Ectodermal cell (in vitro differentiated cells): ENCODE measurements around the gene FAHD1. TPM values are rescaled to one million over a fixed set of nuclear protein-coding genes. Genes with fewer than 3 reads are reported as not detected.

Experiments
- H3K27ac ChIP-seq: 2 replicates; pipeline ENCODE4 v1.7.0; 2013; ENCODE audit warnings: mild to moderate bottlenecking, low read depth, low read length; ENCODE audit not compliant: insufficient read depth, poor library complexity, severe bottlenecking
- H3K27me3 ChIP-seq: 2 replicates; pipeline ENCODE4 v1.7.0; 2013; ENCODE audit warnings: mild to moderate bottlenecking, low read length; ENCODE audit not compliant: insufficient read depth, control insufficient read depth, poor library complexity, severe bottlenecking
- H3K36me3 ChIP-seq: one replicate; pipeline ENCODE4 v1.7.0; 2013; ENCODE audit warnings: low read length; ENCODE audit not compliant: control insufficient read depth, insufficient read depth
- H3K4me1 ChIP-seq: one replicate; pipeline ENCODE4 v1.7.0; 2013; ENCODE audit warnings: low read length; ENCODE audit not compliant: control insufficient read depth, insufficient read depth
- H3K4me3 ChIP-seq: 2 replicates; pipeline ENCODE4 v1.7.0; 2013; ENCODE audit warnings: low read depth, low read length, control low read depth; ENCODE audit not compliant: insufficient read depth
- H3K9me3 ChIP-seq: 2 replicates; pipeline ENCODE4 v1.7.0; 2013; ENCODE audit warnings: mild to moderate bottlenecking, low read length, moderate library complexity; ENCODE audit not compliant: control insufficient read depth
- WGBS, 2 experiments: methylation state at CpG; one replicate each; pipeline ENCODE4 v1.1.7; 2013; ENCODE audit warnings: missing lambda C conversion rate in 2 of 2; 5-methylcytosine and 5-hydroxymethylcytosine counted together
- polyA plus RNA-seq, 4 experiments: library from polyadenylated mRNA; stranded (reverse); fragments of 50-300 nt; gene quantifications; one replicate each; pipeline ENCODE4 v1.2.3, GENCODE V29; 2013

Gene FAHD1
- polyA plus RNA-seq (2013, experiment 1 of 4) = 19.5 TPM
- 18.7 TPM for polyA plus RNA-seq (2013, experiment 2 of 4)
- polyA plus RNA-seq (2013, experiment 3 of 4) = 17.7 TPM
- polyA plus RNA-seq (2013, experiment 4 of 4) = 17.8 TPM

- H3K36me3 ChIP-seq = no peaks in the 10 kb centered on the region
- H3K4me3 ChIP-seq = peak within 1 kb of the TSS; percentile 91
- H3K4me1 ChIP-seq = peaks cover 13% of the 10 kb centered on the region
- H3K27me3 ChIP-seq = peaks cover 6% of the 10 kb centered on the region
- no peaks in the 10 kb centered on the region for H3K9me3 ChIP-seq
- H3K27ac ChIP-seq = peak within 1 kb of the TSS; percentile 67
- WGBS, 2 experiments = 0% methylated on average over 104 of the region's 104 CpGs
Measured at GRCh38 chr16:1826691-1827573, at the start of gene FAHD1, which contains the start of gene HAGH. Gene FAHD1 (plus strand): TSS chr16:1827206. CDS start chr16:1827239, 33 bp downstream. Gene HAGH (minus strand): TSS chr16:1826825. CDS start chr16:1826787, 38 bp downstream.

- Histone ChIP-seq H3K4me3 (no peak overlapping the region), H3K4me1 (peaks cover 15% of the 10 kb centered on the region), H3K9me3 (no peaks in the 10 kb centered on the region), H3K27ac (no peak overlapping the region), H3K36me3 (peaks cover 19% of the 10 kb centered on the region), H3K27me3 (no peaks in the 10 kb centered on the region)
- 94 to 95% methylated on average over 36 of the region's 36 CpGs for WGBS, 2 experiments
Measured at GRCh38 chr16:1777375-1778199, 49.4 kb upstream of the FAHD1 start.

GRCh38 chr16:1778200-1779179, 48.5 kb upstream of the FAHD1 start:
- WGBS, 2 experiments = 92 to 93% methylated on average over 34 of the region's 34 CpGs
- no peak overlapping the region for H3K4me3 ChIP-seq
- H3K27ac ChIP-seq = no peak overlapping the region
- no peaks in the 10 kb centered on the region for H3K27me3 ChIP-seq
- peaks cover 15% of the 10 kb centered on the region for H3K4me1 ChIP-seq
- peaks cover 19% of the 10 kb centered on the region for H3K36me3 ChIP-seq
- no peaks in the 10 kb centered on the region for H3K9me3 ChIP-seq

GRCh38 chr16:1779234-1779701, 47.7 kb upstream of the FAHD1 start:
- no peaks in the 10 kb centered on the region for H3K9me3 ChIP-seq
- H3K4me1 ChIP-seq = peaks cover 10% of the 10 kb centered on the region
- no peak overlapping the region for H3K4me3 ChIP-seq
- no peaks in the 10 kb centered on the region for H3K27me3 ChIP-seq
- H3K27ac ChIP-seq = no peak overlapping the region
- WGBS, 2 experiments = 92 to 93% methylated on average over 8 of the region's 8 CpGs
- H3K36me3 ChIP-seq = peaks cover 19% of the 10 kb centered on the region

- Histone ChIP-seq H3K27ac (no peak overlapping the region), H3K9me3 (no peaks in the 10 kb centered on the region), H3K27me3 (no peaks in the 10 kb centered on the region), H3K4me1 (peaks cover 9% of the 10 kb centered on the region), H3K36me3 (peaks cover 19% of the 10 kb centered on the region), H3K4me3 (no peak overlapping the region)
- WGBS, 2 experiments = 93% methylated on average over 27 of the region's 27 CpGs
Measured at GRCh38 chr16:1779741-1780676, 47.0 kb upstream of the FAHD1 start.

GRCh38 chr16:1780677-1781072, 46.3 kb upstream of the FAHD1 start:
- 89 to 94% methylated on average over 6 of the region's 6 CpGs for WGBS, 2 experiments
- Histone ChIP-seq H3K9me3 (no peaks in the 10 kb centered on the region), H3K4me1 (peaks cover 9% of the 10 kb centered on the region), H3K4me3 (no peak overlapping the region), H3K27me3 (no peaks in the 10 kb centered on the region), H3K36me3 (peaks cover 17% of the 10 kb centered on the region), H3K27ac (no peak overlapping the region)

GRCh38 chr16:1781254-1781653, 45.8 kb upstream of the FAHD1 start:
- Histone ChIP-seq H3K27me3 (no peaks in the 10 kb centered on the region), H3K27ac (no peak overlapping the region), H3K9me3 (no peaks in the 10 kb centered on the region), H3K4me1 (peaks cover 9% of the 10 kb centered on the region), H3K4me3 (peak overlapping the region; percentile 97), H3K36me3 (peaks cover 14% of the 10 kb centered on the region)
- WGBS, 2 experiments = 86 to 89% methylated on average over 20 of the region's 20 CpGs

- peaks cover 9% of the 10 kb centered on the region for H3K36me3 ChIP-seq
- H3K9me3 ChIP-seq = no peaks in the 10 kb centered on the region
- peak overlapping the region; percentile 50 for H3K27ac ChIP-seq
- WGBS, 2 experiments = 2% methylated on average over 70 of the region's 70 CpGs
- H3K4me1 ChIP-seq = peaks cover 9% of the 10 kb centered on the region
- H3K4me3 ChIP-seq = peak overlapping the region; percentile 97
- no peaks in the 10 kb centered on the region for H3K27me3 ChIP-seq
Measured at GRCh38 chr16:1781758-1782407, 45.1 kb upstream of the FAHD1 start.
